Endothelial cell (in vitro differentiated cells): Measurements from ENCODE around the gene MIGA2. TPM values are rescaled to one million over a fixed set of nuclear protein-coding genes. Genes with fewer than 3 reads are reported as not detected.

Experiments
- DNase-seq: peaks from one replicate; pipeline ENCODE4 v3.0.0; 2021; ENCODE audit warnings: low spot score
- H3K27ac Mint-ChIP-seq: one replicate; pipeline ENCODE4 v1.8.0; 2021; ENCODE audit warnings: mixed read lengths, inconsistent platforms; ENCODE audit not compliant: unreplicated experiment
- H3K27me3 Mint-ChIP-seq: one replicate; pipeline ENCODE4 v1.8.0; 2021; ENCODE audit warnings: mild to moderate bottlenecking, moderate library complexity, mixed read lengths, inconsistent platforms; ENCODE audit not compliant: unreplicated experiment
- H3K36me3 Mint-ChIP-seq: one replicate; pipeline ENCODE4 v1.8.0; 2021; ENCODE audit warnings: mild to moderate bottlenecking, low read depth, mixed read lengths, inconsistent platforms; ENCODE audit not compliant: unreplicated experiment
- H3K4me1 Mint-ChIP-seq: one replicate; pipeline ENCODE4 v1.8.0; 2021; ENCODE audit warnings: mild to moderate bottlenecking, mixed read lengths, inconsistent platforms; ENCODE audit not compliant: unreplicated experiment
- H3K4me3 Mint-ChIP-seq: one replicate; pipeline ENCODE4 v1.8.0; 2021; ENCODE audit warnings: mild to moderate bottlenecking, mixed read lengths, inconsistent platforms; ENCODE audit not compliant: unreplicated experiment
- H3K9me3 Mint-ChIP-seq: one replicate; pipeline ENCODE4 v1.8.0; 2021; ENCODE audit warnings: mixed read lengths, inconsistent platforms; ENCODE audit not compliant: unreplicated experiment
- total RNA-seq: library from RNA; stranded (reverse); fragmentation: NEBNext Ultra II Directional; extraction: Animal tissue kit (Norgen Biotek cat#: 25700); gene quantifications from one replicate; pipeline ENCODE4 v1.2.1, GENCODE V29; 2021; ENCODE audit not compliant: unreplicated experiment
- TF ChIP-seq, protein P1 (sequence below): fragments of 200-600 bp; sonication (generic); IDR thresholded peaks from one replicate; pipeline ENCODE4 v1.5.0; 2021; ENCODE audit warnings: antibody characterized with exemption; ENCODE audit not compliant: unreplicated experiment

Gene MIGA2
- total RNA-seq, 1 donor from 2014 or later, result 32.9 TPM

DNA sequence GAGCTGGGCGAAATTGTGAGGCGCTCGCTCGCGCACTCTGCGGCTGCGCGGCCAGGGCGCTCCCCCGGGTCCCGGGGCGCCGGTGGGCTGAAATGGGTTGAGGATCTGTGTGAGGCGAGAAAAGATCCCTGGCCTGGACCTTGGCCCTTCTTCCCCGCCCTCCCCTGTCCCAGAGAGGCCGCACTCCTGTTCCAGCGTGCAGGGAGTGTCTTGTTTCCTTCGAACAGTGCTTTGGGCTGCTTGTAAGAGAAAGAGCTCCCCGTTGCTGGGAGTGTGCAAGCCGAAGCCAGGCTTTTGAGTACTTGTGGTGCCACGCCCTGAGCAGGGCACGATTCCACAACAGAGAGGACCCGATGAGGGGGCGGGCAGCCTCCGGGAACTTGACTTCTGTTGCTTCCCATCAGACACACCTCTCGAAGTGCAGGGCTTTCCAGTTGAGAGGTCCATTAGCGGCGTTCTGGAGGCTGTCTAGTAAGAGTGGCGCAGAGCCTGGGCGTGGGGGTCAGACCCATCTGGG, 45.0 kb downstream of the MIGA2 start:
- H3K4me3 Mint-ChIP-seq, result peak overlapping the region; percentile 83
- H3K27me3 Mint-ChIP-seq, result peaks cover 7% of the 10 kb centered on the region
- H3K4me1 Mint-ChIP-seq, result peaks cover 8% of the 10 kb centered on the region
- H3K9me3 Mint-ChIP-seq, result no peaks in the 10 kb centered on the region
- no peak overlapping the region for H3K27ac Mint-ChIP-seq
- peaks cover 5% of the 10 kb centered on the region for H3K36me3 Mint-ChIP-seq
- TF ChIP-seq, protein P1, sequence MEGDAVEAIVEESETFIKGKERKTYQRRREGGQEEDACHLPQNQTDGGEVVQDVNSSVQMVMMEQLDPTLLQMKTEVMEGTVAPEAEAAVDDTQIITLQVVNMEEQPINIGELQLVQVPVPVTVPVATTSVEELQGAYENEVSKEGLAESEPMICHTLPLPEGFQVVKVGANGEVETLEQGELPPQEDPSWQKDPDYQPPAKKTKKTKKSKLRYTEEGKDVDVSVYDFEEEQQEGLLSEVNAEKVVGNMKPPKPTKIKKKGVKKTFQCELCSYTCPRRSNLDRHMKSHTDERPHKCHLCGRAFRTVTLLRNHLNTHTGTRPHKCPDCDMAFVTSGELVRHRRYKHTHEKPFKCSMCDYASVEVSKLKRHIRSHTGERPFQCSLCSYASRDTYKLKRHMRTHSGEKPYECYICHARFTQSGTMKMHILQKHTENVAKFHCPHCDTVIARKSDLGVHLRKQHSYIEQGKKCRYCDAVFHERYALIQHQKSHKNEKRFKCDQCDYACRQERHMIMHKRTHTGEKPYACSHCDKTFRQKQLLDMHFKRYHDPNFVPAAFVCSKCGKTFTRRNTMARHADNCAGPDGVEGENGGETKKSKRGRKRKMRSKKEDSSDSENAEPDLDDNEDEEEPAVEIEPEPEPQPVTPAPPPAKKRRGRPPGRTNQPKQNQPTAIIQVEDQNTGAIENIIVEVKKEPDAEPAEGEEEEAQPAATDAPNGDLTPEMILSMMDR, result no peak
- no peak for DNase-seq

DNA sequence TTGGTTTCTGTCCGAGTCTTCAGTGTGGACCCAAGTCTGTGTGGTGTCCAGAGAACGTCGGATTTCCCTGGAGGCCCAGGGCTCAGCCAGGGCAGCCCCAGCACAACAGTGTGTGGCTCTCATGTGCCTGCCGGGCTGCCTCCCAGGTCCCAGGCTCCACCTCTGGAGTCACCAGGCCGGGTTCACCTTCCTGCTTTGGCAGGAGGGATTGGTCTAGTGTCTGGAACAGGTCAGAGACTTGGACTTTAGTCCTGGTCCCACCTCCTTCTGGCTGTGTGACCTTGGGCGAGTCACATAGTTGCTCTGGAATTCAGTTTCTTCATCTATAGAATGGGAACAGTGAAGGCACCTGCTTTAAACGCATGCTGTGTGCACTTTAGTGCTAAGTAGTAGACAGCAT, 47.7 kb downstream of the MIGA2 start:
- Mint-ChIP-seq H3K27me3 (peaks cover 12% of the 10 kb centered on the region), H3K36me3 (peaks cover 9% of the 10 kb centered on the region), H3K9me3 (no peaks in the 10 kb centered on the region), H3K4me1 (peaks cover 8% of the 10 kb centered on the region), H3K27ac (no peak overlapping the region), H3K4me3 (no peak overlapping the region)
- no peak for DNase-seq
- TF ChIP-seq, protein P1, result no peak

DNA sequence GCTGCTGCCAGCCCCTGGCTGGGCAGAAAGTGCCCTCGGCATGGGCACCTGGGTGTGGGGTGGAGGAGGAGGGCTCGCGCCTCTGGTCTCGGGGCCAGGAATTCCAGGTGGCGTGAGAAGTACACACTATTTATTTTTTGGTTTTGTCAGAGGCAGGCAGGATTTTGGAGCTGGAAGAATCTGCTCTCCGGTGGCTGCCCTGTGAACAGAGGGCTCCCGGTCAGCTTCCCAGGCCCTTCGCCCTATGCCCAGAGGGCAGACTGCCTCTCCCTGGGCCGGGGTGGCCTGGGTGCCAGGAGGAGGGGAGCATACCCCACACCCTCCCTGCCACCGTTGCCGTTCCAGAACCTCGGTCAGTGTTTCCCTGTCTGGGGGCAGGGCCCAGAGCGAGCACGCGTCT, 52.8 kb downstream of the MIGA2 start:
- no peak for DNase-seq
- peaks cover 11% of the 10 kb centered on the region for H3K36me3 Mint-ChIP-seq
- H3K4me3 Mint-ChIP-seq, result no peak overlapping the region
- no peaks in the 10 kb centered on the region for H3K9me3 Mint-ChIP-seq
- H3K27me3 Mint-ChIP-seq, result peaks cover 9% of the 10 kb centered on the region
- TF ChIP-seq, protein P1, result no peak
- no peak overlapping the region for H3K27ac Mint-ChIP-seq
- no peaks in the 10 kb centered on the region for H3K4me1 Mint-ChIP-seq

DNA sequence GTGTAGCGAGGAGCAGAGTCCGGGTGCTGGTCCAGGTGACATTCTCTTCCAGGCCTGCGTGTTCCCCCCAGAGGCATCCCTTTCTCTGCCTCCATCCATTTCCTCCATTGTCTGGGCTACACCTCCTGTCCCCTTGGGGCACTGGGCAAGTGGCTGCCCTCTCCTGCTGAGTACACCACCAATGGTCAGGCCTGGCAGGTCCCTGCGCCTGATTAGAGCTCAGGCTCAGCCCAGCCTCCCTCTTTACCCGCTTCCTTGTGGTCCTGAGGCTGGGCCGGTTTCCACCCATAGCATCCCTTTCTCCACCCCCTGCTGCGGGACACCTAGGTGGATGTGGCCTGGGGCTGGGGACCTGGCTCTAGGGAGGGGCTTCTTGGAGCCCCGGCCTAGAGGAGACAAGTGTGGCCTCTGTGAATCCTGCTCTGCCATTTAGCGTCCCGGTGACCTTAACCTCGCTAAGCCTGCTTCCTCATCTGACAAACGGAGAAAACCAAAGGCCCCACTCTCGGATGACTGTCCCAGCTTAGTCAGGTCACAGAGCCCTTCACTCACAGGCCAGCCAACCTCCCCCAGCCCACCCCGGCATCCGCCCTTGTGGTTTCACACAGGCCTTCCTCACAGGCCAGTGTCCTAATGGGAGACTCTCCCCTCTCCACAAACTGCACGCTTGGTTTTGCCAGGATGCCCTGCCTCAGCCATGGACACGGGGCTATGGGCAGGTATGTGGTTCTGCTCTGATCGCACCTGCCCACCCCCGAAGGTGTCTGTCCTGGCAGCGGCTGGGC, 57.4 kb downstream of the MIGA2 start:
- H3K4me3 Mint-ChIP-seq, result no peak overlapping the region
- no peaks in the 10 kb centered on the region for H3K4me1 Mint-ChIP-seq
- no peak overlapping the region for H3K27ac Mint-ChIP-seq
- H3K36me3 Mint-ChIP-seq, result peaks cover 9% of the 10 kb centered on the region
- no peaks in the 10 kb centered on the region for H3K9me3 Mint-ChIP-seq
- no peak for DNase-seq
- peaks cover 4% of the 10 kb centered on the region for H3K27me3 Mint-ChIP-seq
- TF ChIP-seq, protein P1, result no peak
